Right renal cortex interstitium (tissue), 3 donors: ENCODE measurements around the gene RAB27B. TPM values are rescaled to one million over a fixed set of nuclear protein-coding genes. Genes with fewer than 3 reads are reported as not detected.

Source experiments
- DNase-seq, 3 donors: peaks; one replicate each; pipeline ENCODE4 v3.0.0-alpha.2; 2013; ENCODE audit warnings: low read depth in 3 of 3, low spot score in 2 of 3
- polyA plus RNA-seq, 3 donors: library from polyadenylated mRNA; unstranded; fragments of 120-200 nt; gene quantifications; one replicate each; pipeline ENCODE4 v1.2.1, GENCODE V29; 2013; ENCODE audit not compliant: insufficient read length in 3 of 3

Gene RAB27B
- polyA plus RNA-seq, 3 donors = 3.8 to 5.3 (median 5.2) TPM

GRCh38 chr18:54859667-54860421, 31.6 kb downstream of the RAB27B start:
- no peak for DNase-seq

GRCh38 chr18:54860941-54861340, 32.7 kb downstream of the RAB27B start:
- no peak for DNase-seq

- DNase-seq = no peak
Measured at GRCh38 chr18:54867131-54867530, 38.9 kb downstream of the RAB27B start.

DNA sequence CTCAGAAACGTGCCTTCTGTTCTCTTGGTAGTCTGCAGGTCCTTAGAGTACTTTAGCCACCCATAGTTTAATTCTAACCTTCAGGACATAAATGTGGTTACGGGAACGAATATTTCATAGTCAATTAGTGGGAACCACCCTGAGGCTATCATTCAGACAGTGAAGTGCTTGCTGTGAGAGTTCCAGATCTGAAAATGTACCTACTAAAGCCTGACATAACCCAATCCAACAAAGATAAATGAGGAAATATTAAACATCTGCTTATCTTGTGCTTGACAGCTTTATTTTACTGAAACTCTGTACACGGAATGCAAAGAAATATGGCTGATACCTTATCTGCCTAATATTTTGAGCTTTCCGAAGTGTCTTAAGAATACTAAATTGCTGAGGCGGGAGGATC, 43.0 kb downstream of the RAB27B start:
- DNase-seq = no peak

GRCh38 chr18:54872681-54873080, 44.4 kb downstream of the RAB27B start:
- no peak for DNase-seq

GRCh38 chr18:54873884-54874255, 45.6 kb downstream of the RAB27B start:
- no peak for DNase-seq

DNA sequence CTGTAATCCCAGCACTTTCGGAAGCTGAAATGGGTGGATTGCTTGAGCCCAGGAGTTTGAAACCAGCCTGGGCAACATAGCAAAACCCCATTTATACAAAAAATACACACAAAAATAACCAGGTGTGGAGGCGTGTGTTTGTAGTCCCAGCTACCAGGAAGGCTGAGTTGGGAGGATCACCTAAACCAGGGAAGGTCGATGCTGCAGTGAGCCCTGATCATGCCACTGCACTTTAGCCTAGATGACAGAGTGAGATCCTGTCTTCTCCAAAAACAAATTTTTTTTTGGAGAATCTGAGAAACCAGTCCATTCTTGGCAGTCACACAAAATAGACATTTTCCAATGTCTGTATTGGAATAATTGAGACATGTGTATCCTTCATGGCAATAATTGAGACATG, 46.8 kb downstream of the RAB27B start:
- no peak for DNase-seq

DNA sequence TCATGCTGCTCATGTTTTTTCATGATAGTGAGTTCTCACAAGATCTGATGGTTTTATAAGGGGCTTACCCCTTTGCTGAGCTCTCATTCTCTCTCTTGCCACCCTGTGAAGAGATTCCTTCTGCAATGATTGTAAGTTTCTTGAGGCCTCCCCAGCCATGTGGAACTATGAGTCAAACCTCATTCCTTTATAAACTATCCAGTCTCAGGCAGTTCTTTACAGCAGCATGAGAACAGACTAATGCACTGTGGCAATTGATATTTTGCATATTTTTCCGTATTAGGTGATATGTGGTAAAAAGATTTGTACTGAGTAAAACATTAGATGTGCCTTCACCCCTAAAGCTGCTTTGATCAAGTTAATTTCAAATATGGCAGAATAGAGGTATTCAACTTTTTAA, 48.8 kb downstream of the RAB27B start:
- DNase-seq = no peak

DNA sequence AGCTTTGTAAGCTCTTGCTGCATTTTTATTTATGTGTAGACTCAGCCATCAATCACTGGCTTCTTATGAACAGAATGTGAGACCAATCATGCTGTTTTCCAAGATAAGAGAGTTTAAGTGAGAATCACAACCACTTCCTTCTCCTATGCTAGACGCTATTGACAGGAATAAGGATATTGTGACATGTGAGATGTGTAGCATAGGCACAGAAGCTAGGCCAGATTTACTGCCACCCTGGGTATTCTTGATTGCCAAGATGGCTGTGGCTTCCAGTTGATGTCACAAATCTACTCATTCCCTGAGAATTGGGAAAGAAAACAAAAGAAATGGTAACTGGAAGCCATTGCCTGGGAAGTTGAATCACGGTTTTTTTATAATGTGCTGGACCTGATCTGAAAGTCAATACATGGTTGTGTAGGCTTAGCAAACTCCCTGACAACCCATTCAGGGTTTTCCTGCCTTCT, 49.9 kb downstream of the RAB27B start:
- no peak for DNase-seq

- DNase-seq = no peak
Measured at GRCh38 chr18:54878659-54879358, 50.5 kb downstream of the RAB27B start.

DNA sequence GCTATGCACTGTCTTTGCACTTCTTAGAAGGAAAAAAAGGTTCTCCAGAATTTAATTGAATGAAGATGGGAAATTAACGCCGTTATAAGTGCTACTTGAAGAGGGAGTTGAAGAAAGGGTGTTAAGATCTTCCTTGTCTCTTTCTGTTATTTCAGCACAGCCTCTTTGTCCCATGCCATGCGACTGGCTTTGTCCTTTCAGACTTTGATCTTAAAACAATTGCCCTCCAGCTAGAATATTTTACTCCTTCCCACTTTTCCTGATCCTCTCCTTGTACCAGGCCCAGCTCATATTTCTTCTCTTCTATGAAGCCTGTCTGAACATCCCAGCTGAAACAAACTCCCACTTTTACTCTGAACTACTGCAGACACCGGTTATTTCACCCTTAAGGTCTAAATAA, 51.4 kb downstream of the RAB27B start:
- DNase-seq = no peak

- DNase-seq = no peak
Measured at GRCh38 chr18:54880395-54881105, 52.3 kb downstream of the RAB27B start.

GRCh38 chr18:54881229-54881768, 53.0 kb downstream of the RAB27B start:
- DNase-seq = no peak

DNA sequence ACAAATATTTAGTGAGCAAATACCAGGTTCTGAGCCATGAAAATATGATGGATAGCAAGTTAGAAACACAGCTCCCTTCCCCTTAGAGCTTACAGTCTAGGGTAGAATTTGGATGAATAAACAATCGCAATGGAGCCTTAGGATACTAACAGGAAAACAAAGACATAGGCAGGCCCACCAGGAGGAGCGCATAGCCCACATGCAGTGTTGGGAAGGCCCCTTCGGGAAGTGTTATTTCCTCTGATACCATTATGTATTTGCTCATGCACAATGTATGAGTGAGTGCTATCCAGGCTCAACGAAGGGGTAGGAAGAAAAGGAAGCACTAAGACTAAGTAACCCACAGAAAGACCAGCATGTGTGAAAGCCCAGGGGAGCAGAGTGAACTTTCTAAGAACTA, 54.0 kb downstream of the RAB27B start:
- DNase-seq = no peak

DNA sequence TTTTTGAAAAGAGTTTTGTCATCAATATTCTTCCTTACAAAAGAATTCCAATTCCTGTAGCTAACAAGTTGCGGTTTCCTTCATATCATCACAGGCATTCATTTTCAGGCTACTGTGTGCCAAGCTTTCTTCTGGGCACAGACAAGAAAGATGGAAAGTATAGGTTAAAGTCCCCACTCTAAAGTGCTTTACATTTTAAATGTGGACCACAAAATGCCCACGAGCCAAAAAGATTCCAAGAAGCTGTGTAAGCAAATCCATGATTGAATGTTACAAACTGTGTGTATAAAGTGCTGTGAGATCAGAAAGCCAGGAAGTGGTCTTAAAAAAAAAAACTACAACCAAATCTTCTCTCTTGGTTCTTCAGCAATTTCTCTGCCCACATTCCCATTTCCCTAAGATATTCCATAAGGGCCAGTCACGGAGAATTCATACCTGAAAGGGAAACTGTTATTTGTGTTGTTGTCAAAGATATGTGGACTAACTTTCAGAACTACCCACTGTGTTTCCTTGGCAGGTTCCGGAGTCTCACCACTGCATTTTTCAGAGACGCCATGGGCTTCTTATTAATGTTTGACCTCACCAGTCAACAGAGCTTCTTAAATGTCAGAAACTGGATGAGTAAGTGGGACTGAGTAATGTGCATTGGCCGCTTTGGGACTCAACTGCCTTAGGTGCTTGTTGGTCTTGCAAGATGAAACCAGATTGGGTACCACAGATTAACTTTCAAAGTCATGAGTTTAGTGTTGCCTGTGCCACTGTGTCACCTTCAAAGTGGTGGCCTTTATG, 55.7 kb downstream of the RAB27B start:
- DNase-seq = no peak

GRCh38 chr18:54888378-54888777, 60.1 kb downstream of the RAB27B start:
- DNase-seq = no peak

DNA sequence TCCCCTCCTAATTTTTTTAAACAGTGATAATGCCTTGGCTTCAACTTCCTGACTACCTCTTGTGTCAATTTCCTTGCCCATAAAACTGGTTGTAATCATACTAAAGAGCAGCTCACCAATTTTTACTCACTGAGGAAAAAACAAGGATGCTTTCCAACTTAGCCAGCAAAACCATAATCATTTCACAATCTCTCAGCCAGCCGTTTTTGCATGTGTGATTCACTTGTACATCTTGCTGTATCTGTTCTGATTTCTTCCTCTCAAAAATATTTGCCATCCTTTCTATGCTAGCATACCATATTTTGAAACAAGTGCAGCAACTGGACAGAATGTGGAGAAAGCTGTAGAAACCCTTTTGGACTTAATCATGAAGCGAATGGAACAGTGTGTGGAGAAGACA, 60.7 kb downstream of the RAB27B start:
- no peak for DNase-seq

- DNase-seq = no peak
Measured at GRCh38 chr18:54899500-54899899, 71.2 kb downstream of the RAB27B start.

DNA sequence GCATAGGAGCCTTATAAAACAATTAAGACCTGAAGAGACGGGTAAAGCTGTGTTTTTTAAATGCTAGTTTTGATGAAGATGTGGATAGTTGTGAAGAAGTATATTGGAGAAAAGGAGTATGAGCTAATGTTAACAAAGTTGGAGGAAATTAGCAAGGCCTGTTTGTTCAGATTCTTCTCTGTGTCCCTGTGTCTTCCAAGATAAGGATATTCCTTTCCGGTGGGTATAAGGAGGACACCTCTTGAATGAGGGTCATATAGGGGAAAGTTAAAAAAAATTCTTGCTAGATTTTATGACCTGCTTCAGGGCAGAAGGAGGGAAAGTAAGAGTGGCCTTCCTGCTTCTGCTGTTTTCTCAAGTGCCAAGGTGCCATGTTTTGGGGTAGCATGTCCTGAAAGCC, 72.0 kb downstream of the RAB27B start:
- no peak for DNase-seq

DNA sequence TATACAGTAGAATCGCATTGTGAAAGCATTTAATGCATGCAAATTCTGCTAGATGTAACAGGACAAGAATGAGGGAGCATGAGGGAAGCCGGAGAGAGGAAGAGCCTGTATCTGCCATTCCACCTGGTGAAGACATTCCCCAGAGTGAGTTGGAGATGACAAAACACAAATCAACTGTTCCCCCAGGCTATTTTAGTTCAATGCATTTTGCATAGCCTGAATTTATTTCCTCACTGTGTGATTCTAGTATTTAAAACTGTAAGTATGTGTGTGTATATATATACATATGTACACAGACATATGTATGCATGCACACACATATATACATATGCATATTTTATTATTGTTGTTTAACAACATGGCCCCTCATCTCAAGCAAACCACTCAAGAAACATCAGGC, 76.3 kb downstream of the RAB27B start:
- DNase-seq = no peak

GRCh38 chr18:54905629-54906028, 77.4 kb downstream of the RAB27B start:
- no peak for DNase-seq
